Measurements from ENCODE around the gene CHRNA5. TPM values are rescaled to one million over a fixed set of nuclear protein-coding genes. Genes with fewer than 3 reads are reported as not detected.
A peak's percentile ranks its signal among the peaks of the same experiment; 100 is the strongest.

CHRNA5 gene
- total and polyA plus RNA-seq, 2 experiments from 2014 or later, result 0.24 to 1.3 TPM

DNA sequence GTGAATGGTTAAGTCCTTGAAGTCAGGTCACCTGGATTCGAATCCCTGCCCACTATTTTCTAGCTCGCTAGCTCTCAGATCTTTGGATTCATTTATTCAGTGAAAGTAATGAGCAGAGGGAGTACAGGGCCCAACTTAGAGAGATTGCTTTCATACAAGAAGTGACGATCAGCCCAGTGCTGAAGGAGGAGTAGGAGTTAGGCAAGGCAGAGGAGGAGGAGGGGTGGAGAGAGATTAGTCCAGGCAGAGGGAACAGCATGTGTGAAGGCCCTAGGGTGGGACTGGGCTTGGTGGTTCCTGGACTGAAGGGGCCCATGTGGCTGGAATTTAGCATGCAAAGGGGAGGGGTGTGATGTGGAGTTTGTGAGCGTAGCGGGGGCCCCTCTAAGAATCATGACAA is 3.8 kb upstream of the CHRNA5 start:
- no peaks in the 10 kb centered on the region for H3K4me1 ChIP-seq (ENCODE audit: insufficient read depth)
- H3K79me2 ChIP-seq (ENCODE audit: insufficient read depth), result no peaks in the 10 kb centered on the region
- no peaks in the 10 kb centered on the region for H3K9me2 ChIP-seq (ENCODE audit: insufficient read depth)
- H3K9me3 ChIP-seq (ENCODE audit: low read depth), result no peaks in the 10 kb centered on the region
- peaks cover 5% of the 10 kb centered on the region; the same call in 1 of the 2 replicates for H3K27me3 ChIP-seq (replicated peaks; ENCODE audit: insufficient read depth)
- H4K20me1 ChIP-seq (ENCODE audit: insufficient read depth), result no peaks in the 10 kb centered on the region
- no peaks in the 10 kb centered on the region for H3K36me3 ChIP-seq (ENCODE audit: low read depth)
- WGBS, 2 experiments (ENCODE audit: low coverage in 1 of 2, low lambda C conversion rate in 2 of 2, missing lambda C conversion rate in 2 of 2), result 73 to 77% methylated on average over 5 of the region's 5 CpGs
- in situ Hi-C loops (cut with MboI), result no loop called here
- no peak for DNase-seq
- no peaks in the 10 kb centered on the region for H3F3A ChIP-seq (ENCODE audit: insufficient read depth)
- TF ChIP-seq EZH2phosphoT487 (IDR thresholded peaks at IDR 0.05; ENCODE audit: insufficient read depth, low read depth) (no peak), EZH2 (IDR thresholded peaks at IDR 0.05; ENCODE audit: insufficient read depth, poor library complexity, severe bottlenecking) (no peak)
- no peak overlapping the region for H3K27ac ChIP-seq
- no peak overlapping the region for H3K9ac ChIP-seq
- H3K4me2 ChIP-seq (ENCODE audit: unreplicated experiment), result no peak overlapping the region
- no peak overlapping the region for H3K4me3 ChIP-seq
- no peak overlapping the region for H2AFZ ChIP-seq

GRCh38 chr15:78563092-78563491 is 2.2 kb upstream of the CHRNA5 start:
- WGBS, 2 experiments (ENCODE audit: low coverage in 1 of 2, low lambda C conversion rate in 2 of 2, missing lambda C conversion rate in 2 of 2), result 44 to 65% methylated on average over 2 of the region's 2 CpGs
- no peak for DNase-seq
- H3K27me3 ChIP-seq (replicated peaks; ENCODE audit: insufficient read depth), result peaks cover 13% of the 10 kb centered on the region; the same call in 1 of the 2 replicates
- H4K20me1 ChIP-seq (ENCODE audit: insufficient read depth), result no peaks in the 10 kb centered on the region
- in situ Hi-C loops (cut with MboI), result no loop called here
- H2AFZ ChIP-seq, result no peak overlapping the region
- H3K27ac ChIP-seq, result no peak overlapping the region
- no peaks in the 10 kb centered on the region for H3K9me3 ChIP-seq (ENCODE audit: low read depth)
- TF ChIP-seq EZH2phosphoT487 (IDR thresholded peaks at IDR 0.05; ENCODE audit: insufficient read depth, low read depth) (no peak), EZH2 (IDR thresholded peaks at IDR 0.05; ENCODE audit: insufficient read depth, poor library complexity, severe bottlenecking) (no peak)
- H3K4me2 ChIP-seq (ENCODE audit: unreplicated experiment), result no peak overlapping the region
- H3K9ac ChIP-seq, result no peak overlapping the region
- H3K9me2 ChIP-seq (ENCODE audit: insufficient read depth), result no peaks in the 10 kb centered on the region
- no peaks in the 10 kb centered on the region for H3K36me3 ChIP-seq (ENCODE audit: low read depth)
- H3F3A ChIP-seq (ENCODE audit: insufficient read depth), result no peaks in the 10 kb centered on the region
- H3K4me3 ChIP-seq, result no peak overlapping the region
- no peaks in the 10 kb centered on the region for H3K4me1 ChIP-seq (ENCODE audit: insufficient read depth)
- no peaks in the 10 kb centered on the region for H3K79me2 ChIP-seq (ENCODE audit: insufficient read depth)

DNA sequence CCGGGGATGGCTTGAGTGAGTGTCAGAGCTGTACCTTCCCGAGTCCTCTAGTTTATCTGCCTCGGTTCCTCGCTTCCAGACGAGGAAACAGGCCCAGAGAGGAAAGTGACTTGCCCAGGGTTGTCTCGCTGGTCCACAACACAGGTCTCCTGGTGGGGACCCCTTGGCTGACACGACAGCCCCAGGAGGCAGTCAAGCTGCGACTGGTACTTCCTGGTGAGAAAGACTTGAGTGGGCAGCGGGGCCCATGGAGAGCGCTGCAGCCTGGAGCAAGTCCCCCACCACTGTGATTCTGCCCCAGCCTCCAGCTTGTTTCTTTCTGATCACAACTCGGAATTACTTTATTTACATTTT is 600 bp upstream of the CHRNA5 start:
- WGBS, 2 experiments (ENCODE audit: low coverage in 1 of 2, low lambda C conversion rate in 2 of 2, missing lambda C conversion rate in 2 of 2), result 64 to 66% methylated on average over 11 of the region's 11 CpGs
- peak overlapping the region; percentile 88 for H3K4me2 ChIP-seq (ENCODE audit: unreplicated experiment)
- H3K36me3 ChIP-seq (ENCODE audit: low read depth), result no peaks in the 10 kb centered on the region
- no peak overlapping the region for H3K27ac ChIP-seq
- no peaks in the 10 kb centered on the region for H3K4me1 ChIP-seq (ENCODE audit: insufficient read depth)
- H3K9me2 ChIP-seq (ENCODE audit: insufficient read depth), result no peaks in the 10 kb centered on the region
- H3K9ac ChIP-seq, result no peak overlapping the region
- H3K79me2 ChIP-seq (ENCODE audit: insufficient read depth), result no peaks in the 10 kb centered on the region
- H3F3A ChIP-seq (ENCODE audit: insufficient read depth), result no peaks in the 10 kb centered on the region
- in situ Hi-C loops (cut with MboI), result no loop called here
- peak overlapping the region; percentile 74; the same call in 1 of the 2 replicates for H2AFZ ChIP-seq
- peak overlapping the region; percentile 70; the same call in 1 of the 2 replicates for H3K4me3 ChIP-seq
- peaks cover 13% of the 10 kb centered on the region; the same call in 1 of the 2 replicates for H3K27me3 ChIP-seq (replicated peaks; ENCODE audit: insufficient read depth)
- H4K20me1 ChIP-seq (ENCODE audit: insufficient read depth), result no peaks in the 10 kb centered on the region
- TF ChIP-seq EZH2 (IDR thresholded peaks at IDR 0.05; ENCODE audit: insufficient read depth, poor library complexity, severe bottlenecking) (no peak), EZH2phosphoT487 (IDR thresholded peaks at IDR 0.05; ENCODE audit: insufficient read depth, low read depth) (no peak)
- no peaks in the 10 kb centered on the region for H3K9me3 ChIP-seq (ENCODE audit: low read depth)
- no peak for DNase-seq

- Histone ChIP-seq H2AFZ (peak overlapping the region; percentile 74), H3K4me1 (ENCODE audit: insufficient read depth) (no peaks in the 10 kb centered on the region), H3K36me3 (ENCODE audit: low read depth) (no peaks in the 10 kb centered on the region), H3K4me3 (peak overlapping the region; percentile 70), H3K9ac (no peak overlapping the region; the same call in 1 of the 2 replicates), H3K27ac (no peak overlapping the region), H3F3A (ENCODE audit: insufficient read depth) (no peaks in the 10 kb centered on the region), H3K9me2 (ENCODE audit: insufficient read depth) (no peaks in the 10 kb centered on the region), H4K20me1 (ENCODE audit: insufficient read depth) (no peaks in the 10 kb centered on the region), H3K27me3 (replicated peaks; ENCODE audit: insufficient read depth) (peaks cover 13% of the 10 kb centered on the region; the same call in 1 of the 2 replicates), H3K9me3 (ENCODE audit: low read depth) (no peaks in the 10 kb centered on the region), H3K79me2 (ENCODE audit: insufficient read depth) (no peaks in the 10 kb centered on the region), H3K4me2 (ENCODE audit: unreplicated experiment) (peak overlapping the region; percentile 88)
- in situ Hi-C loops (cut with MboI), result no loop called here
- peak; percentile 40 for DNase-seq
- TF ChIP-seq EZH2 (IDR thresholded peaks at IDR 0.05; ENCODE audit: insufficient read depth, poor library complexity, severe bottlenecking), result peak; percentile 61
- no peak for TF ChIP-seq EZH2phosphoT487 (IDR thresholded peaks at IDR 0.05; ENCODE audit: insufficient read depth, low read depth)
- WGBS, 2 experiments (ENCODE audit: low coverage in 1 of 2, low lambda C conversion rate in 2 of 2, missing lambda C conversion rate in 2 of 2), result 15 to 16% methylated on average over 19 of the region's 19 CpGs
These were observed 843 bp downstream of the CHRNA5 start for GRCh38 chr15:78565951-78566774.
